A549 treated with AZD2906 at 1 μM for 4 hours (cell line): ENCODE measurements around the gene POLDIP2. TPM values are rescaled to one million over a fixed set of nuclear protein-coding genes. Genes with fewer than 3 reads are reported as not detected.

Experiments
- total RNA-seq: library from RNA; stranded (reverse); fragments of 200-300 nt; extraction: Qiagen RNA extraction; gene quantifications from 5 replicates; pipeline ENCODE4 v1.2.3, GENCODE V29; 2022

The POLDIP2 gene
- 146 to 166 TPM (median 164 TPM) in 5 replicates for total RNA-seq

GRCh38 chr17:28357061-28357900, at the start of gene POLDIP2:
Gene POLDIP2 (minus strand): TSS chr17:28357527. CDS start chr17:28357448, 79 bp downstream.

GRCh38 chr17:28405632-28406472, 48.5 kb upstream of the POLDIP2 start, which contains the start of gene SLC46A1:
Gene SLC46A1 (minus strand): TSS chr17:28406212. CDS start chr17:28406114, 98 bp downstream.

DNA sequence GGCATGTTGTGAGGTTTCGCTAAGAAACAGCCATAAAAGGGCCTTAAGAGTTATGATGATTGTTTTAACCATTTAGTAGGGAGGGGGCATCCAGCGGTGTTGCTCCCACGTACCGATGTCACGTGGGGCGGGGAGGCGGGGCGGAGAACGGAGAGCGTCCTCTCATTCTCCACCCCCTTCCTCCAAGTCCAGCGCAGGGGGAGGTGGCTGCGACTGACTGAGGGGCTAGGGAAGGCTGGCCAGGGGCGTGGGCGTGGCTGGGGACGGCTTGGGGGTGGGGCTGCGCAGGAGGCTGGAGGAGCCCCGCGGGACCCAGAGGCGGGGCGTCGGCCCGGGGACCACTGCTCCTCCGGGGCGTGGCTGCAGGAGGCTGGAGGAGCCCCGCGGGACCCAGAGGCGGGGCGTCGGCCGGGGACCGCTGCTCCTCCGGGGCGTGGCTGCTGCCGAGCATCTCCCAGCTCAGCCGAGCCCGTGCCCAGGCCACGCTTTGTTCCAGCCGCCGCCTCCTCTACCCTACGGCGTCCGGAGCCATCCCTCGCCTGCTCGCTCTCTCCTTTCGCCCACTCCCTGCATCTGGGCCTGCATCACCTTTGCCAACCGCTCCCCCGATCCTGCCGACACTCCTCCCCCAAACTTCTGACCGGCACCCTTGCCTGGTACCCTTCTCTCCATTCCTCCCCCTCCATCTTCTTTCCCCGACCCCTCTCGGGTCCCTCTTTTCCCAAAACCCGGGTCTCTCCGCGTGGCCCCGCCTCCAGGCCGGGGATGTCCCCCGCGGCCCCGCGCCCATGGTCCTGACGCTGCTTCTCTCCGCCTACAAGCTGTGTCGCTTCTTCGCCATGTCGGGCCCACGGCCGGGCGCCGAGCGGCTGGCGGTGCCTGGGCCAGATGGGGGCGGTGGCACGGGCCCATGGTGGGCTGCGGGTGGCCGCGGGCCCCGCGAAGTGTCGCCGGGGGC, 14.2 kb upstream of the POLDIP2 start, which contains the start of gene SARM1:
Gene SARM1, plus strand, starts transcription at position 450 of the 958 bp plus-strand sequence. Its CDS starts 339 bp downstream, at position 789.

DNA sequence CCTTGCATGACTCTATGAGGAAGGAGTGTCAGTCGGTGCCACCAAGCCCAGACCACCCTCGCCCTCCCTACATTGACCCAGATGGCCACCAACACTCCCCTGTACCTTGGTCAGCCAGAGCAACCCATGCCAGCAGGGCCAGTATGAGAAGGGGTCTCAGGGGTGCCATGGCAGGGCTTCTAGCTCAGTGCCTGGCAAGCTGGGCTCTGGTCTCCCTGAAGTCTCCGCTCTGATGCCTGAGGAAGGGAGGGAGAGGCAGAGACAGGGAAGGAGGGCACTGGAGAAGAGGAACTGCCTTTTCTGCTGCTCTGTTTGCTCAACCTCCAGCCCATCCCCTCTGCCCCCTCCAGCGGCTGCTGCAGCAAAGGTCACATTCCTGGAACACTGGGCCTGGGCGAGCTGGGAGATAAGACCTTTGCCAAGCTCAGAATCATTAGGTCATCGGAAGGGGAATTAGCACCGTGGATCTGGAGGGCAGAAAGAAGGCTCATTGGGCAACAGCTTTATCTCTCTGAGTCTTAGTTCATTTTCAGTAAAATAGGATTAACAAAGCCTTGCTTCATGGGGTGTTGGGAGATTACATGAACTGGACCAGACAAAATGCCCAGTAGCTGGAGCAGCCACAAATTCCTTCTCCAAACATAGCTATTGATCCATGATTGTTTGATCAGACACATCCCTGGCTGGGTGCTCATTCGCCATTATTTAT, 12.9 kb upstream of the POLDIP2 start, which contains the start of gene VTN:
Gene VTN, minus strand, starts transcription at position 273 of the 709 bp plus-strand sequence. Its CDS starts 104 bp downstream, at position 169.

GRCh38 chr17:28364665-28365363, 7.5 kb upstream of the POLDIP2 start, which contains the start of gene SEBOX:
Gene SEBOX (minus strand): TSS chr17:28365199. CDS start chr17:28365151, 48 bp downstream.

DNA sequence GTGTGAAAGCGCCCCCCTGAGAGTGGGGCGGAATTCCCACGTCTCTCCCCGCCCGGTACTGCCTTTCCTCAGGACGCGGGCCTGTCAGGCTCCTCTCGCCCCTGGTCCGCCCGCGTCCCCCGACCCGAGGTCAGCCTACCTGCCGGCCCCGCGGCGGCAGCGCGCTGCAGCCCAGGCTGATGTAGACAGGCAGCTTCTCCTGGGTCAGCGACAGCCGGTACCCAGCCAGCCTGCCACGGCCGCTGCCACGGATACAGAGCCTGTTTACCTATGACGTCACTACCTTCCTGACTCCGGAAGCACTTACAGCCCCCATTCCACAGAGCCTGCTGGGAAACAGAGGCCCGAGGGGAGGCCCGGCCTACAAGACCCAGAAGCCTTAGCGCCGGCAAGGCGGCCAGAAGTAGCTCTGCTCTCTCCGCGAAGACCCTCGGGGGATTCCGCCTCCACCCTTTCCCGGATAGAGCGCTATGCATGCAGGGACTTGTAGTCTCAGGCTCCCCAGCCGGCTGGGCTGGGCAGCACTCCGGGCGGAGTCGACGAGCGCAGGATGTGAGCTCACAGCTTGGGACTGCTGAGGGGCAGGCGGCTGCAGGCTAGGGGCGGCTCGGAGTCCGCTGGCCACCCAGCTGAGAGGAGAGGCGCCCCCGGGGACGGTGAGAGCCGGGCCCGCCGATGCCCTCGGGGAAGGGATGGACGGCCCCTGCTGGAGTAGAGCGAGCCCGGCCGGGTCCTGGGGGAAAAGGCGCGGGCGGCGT, 21.9 kb downstream of the POLDIP2 start, which contains the start of the genes IFT20 and TNFAIP1:
Gene IFT20, minus strand, starts transcription at position 272 of the 758 bp plus-strand sequence. CDS start 3,487 bp downstream, outside the sequence.
Gene TNFAIP1, plus strand, starts transcription at position 561 of the 758 bp plus-strand sequence. CDS start 3,761 bp downstream, outside the sequence.

DNA sequence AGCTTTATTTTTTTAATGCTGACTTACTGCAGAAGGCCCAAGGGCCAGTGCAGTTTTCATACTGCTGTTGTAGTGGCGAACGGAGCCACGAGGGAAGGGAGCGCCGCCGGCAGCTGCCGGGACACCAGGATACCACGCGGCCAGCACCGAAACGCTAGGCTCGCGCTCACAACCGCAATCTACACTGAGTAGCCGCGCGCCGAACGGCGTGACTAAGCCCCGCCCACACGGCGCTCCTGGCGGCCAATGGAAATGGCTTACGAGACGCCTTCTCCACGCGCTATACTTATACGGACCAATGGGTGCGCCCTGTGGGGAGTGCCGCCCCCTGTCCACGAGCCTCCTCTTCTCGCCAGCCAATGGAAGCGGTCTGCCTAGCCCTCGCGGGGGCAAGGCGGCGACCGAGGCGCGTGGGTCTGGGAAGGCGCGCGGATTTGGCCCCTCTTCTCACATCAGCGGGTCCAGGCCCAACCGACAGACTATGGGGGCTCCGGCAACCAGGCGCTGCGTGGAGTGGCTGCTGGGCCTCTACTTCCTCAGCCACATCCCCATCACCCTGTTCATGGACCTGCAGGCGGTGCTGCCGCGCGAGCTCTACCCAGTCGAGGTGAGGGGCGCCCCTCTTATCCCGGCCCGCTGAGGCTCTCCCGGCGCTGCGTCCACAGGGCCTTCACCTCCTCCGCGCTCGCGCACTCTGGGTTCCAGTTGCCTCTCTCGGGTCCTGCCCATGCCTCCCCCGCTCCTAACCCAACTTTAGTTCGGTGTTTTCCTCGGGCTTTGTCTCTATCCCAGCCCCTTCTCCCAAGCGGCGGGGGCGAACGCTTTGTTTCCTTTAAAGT, 38.3 kb downstream of the POLDIP2 start, which contains the start of gene TMEM97:
Gene TMEM97, plus strand, starts transcription at position 442 of the 839 bp plus-strand sequence. Its CDS starts 40 bp downstream, at position 482.

Other genes starting within 250 kb of the POLDIP2 start
- gene TMEM97, start 38.3 kb downstream of the POLDIP2 start, total RNA-seq: 39.5 to 45.7 TPM (median 40.2 TPM) in 5 replicates
- gene IFT20, start 22.1 kb downstream of the POLDIP2 start, total RNA-seq: 45.8 to 57.5 TPM (median 52.2 TPM) in 5 replicates
- 41.0 to 50.2 TPM (median 46.4 TPM) in 5 replicates for gene TNFAIP1, start 21.8 kb downstream of the POLDIP2 start, total RNA-seq
- gene SEBOX, start 7.7 kb upstream of the POLDIP2 start, total RNA-seq: not detected in 5 replicates
- gene VTN, start 12.8 kb upstream of the POLDIP2 start, total RNA-seq: 16.3 to 24.7 TPM (median 20.7 TPM) in 5 replicates
- 4.4 to 6.2 TPM (median 5.6 TPM) in 5 replicates for gene SARM1, start 14.2 kb upstream of the POLDIP2 start, total RNA-seq
- gene SLC46A1, start 48.7 kb upstream of the POLDIP2 start, total RNA-seq: 15.0 to 19.0 TPM (median 17.1 TPM) in 5 replicates
- gene SLC13A2, start 116.1 kb upstream of the POLDIP2 start, total RNA-seq: 0.05 to 0.21 TPM (median 0.10 TPM) in 5 replicates
- 0.02 to 0.07 TPM (median 0.03 TPM) in 3 of 5 replicates, not detected in the others for gene FOXN1, start 148.8 kb upstream of the POLDIP2 start, total RNA-seq
- 22.8 to 31.0 TPM (median 29.7 TPM) in 5 replicates for gene UNC119, start 195.1 kb upstream of the POLDIP2 start, total RNA-seq
- 56.2 to 63.4 TPM (median 58.3 TPM) in 5 replicates for gene PIGS, start 214.0 kb upstream of the POLDIP2 start, total RNA-seq
- 1.3 to 2.4 TPM (median 2.0 TPM) in 5 replicates for gene ALDOC, start 219.4 kb upstream of the POLDIP2 start, total RNA-seq
- 62.3 to 70.8 TPM (median 69.3 TPM) in 5 replicates for gene SPAG5, start 241.5 kb upstream of the POLDIP2 start, total RNA-seq